ENCODE results near the gene HES5.

Gene HES5

DNA sequence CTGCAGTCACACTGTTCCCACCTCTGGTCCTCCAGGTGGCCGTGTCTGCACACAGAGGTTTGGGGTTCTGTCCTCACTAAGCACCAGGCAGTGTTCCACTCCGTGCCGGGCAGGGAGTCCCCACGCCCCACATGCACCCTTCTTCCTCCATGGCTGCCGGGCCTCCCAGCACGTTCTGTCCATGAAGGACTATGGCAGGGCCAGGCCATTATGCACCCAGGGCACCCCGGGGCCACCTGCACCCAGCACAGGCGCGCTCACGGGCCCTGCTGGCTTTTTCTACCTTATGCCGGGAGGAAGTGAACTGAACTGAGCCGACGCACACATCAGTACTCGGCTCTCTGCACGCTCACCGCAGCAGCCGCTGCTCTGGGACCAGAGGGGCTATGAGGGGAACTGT is 13.9 kb downstream of the HES5 start:
- H3K4me3 ChIP-seq (ENCODE audit: low read length), result no peak overlapping the region
- no peak overlapping the region for H3K9ac ChIP-seq (ENCODE audit: low read depth, low read length)
- H3K4me1 ChIP-seq (ENCODE audit: control insufficient read depth, insufficient read depth, low read length), result no peaks in the 10 kb centered on the region
- H3K4me2 ChIP-seq (ENCODE audit: low read length), result no peak overlapping the region
- no peaks in the 10 kb centered on the region for H3K27me3 ChIP-seq (ENCODE audit: control insufficient read depth, insufficient read depth, low read length)
- peaks cover 69% of the 10 kb centered on the region for H3K36me3 ChIP-seq (ENCODE audit: insufficient read depth, low read length)
- no peaks in the 10 kb centered on the region for H3K9me3 ChIP-seq (replicated peaks; ENCODE audit: low read length)

DNA sequence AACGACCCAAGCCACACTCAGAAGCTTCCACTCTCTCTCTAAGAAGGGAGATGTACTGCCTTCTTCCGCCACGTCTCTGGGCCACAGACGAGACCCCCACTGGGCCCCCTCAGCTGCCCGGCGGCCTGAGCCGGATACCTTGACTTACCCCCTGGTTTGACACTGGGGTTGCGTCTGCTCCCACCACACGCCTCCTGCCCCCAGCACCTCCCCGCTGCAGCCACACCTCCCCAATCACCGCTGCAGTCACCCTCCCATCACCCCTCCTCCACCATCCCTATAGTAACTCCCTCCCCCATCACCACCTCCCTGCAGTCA is 14.3 kb downstream of the HES5 start:
- Histone ChIP-seq H3K9ac (ENCODE audit: low read depth, low read length) (no peak overlapping the region), H3K4me3 (ENCODE audit: low read length) (no peak overlapping the region), H3K4me1 (ENCODE audit: control insufficient read depth, insufficient read depth, low read length) (no peaks in the 10 kb centered on the region), H3K9me3 (replicated peaks; ENCODE audit: low read length) (no peaks in the 10 kb centered on the region), H3K36me3 (ENCODE audit: insufficient read depth, low read length) (peaks cover 68% of the 10 kb centered on the region), H3K4me2 (ENCODE audit: low read length) (no peak overlapping the region), H3K27me3 (ENCODE audit: control insufficient read depth, insufficient read depth, low read length) (no peaks in the 10 kb centered on the region)

DNA sequence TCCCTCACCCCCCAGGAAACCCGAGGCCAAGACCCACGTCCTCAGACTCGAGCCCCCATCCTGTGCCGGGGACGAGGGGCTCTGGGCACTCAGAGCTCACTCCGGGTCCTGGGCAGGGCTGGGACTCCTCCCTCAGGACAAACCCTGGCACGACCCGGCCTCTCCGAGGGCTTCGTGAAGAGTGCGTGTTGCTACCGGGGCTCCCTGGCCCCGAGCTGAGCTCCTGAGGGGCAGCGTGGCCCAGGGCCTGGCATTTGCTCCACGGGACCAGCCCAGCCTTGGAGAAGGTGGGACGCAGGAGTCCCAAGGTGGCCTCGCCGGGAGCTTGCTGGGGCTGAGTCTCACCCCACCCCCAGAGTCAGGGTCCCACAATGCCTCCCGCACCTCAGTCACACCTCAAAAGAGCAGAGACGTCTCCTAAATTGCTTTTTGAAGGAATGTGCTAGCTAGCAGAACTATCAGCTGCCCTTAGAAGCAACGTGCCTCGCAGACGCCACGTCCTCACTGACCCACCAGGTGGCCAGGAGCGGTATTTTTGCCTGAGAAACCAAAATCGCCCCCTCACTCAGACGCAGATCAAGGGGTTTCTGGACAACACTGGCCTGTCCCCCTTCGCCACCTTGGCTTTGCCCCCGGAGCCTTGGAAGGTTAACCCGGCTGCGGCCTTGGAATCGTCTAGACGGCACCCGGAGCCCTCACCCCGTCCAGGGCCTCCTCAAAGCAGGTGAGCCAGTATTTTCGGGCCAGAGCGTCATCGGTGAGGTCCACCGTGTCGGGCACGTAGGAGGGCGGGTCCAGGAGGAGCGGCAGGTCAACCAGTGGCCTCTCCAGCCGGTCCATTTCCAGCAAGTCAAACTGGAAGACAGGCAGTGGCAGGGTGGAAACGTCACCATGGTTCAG is 14.9 kb downstream of the HES5 start:
- Histone ChIP-seq H3K27me3 (ENCODE audit: control insufficient read depth, insufficient read depth, low read length) (no peaks in the 10 kb centered on the region), H3K4me1 (ENCODE audit: control insufficient read depth, insufficient read depth, low read length) (no peaks in the 10 kb centered on the region), H3K4me3 (ENCODE audit: low read length) (no peak overlapping the region), H3K4me2 (ENCODE audit: low read length) (no peak overlapping the region), H3K9me3 (replicated peaks; ENCODE audit: low read length) (no peaks in the 10 kb centered on the region), H3K9ac (ENCODE audit: low read depth, low read length) (no peak overlapping the region), H3K36me3 (ENCODE audit: insufficient read depth, low read length) (peaks cover 65% of the 10 kb centered on the region)

DNA sequence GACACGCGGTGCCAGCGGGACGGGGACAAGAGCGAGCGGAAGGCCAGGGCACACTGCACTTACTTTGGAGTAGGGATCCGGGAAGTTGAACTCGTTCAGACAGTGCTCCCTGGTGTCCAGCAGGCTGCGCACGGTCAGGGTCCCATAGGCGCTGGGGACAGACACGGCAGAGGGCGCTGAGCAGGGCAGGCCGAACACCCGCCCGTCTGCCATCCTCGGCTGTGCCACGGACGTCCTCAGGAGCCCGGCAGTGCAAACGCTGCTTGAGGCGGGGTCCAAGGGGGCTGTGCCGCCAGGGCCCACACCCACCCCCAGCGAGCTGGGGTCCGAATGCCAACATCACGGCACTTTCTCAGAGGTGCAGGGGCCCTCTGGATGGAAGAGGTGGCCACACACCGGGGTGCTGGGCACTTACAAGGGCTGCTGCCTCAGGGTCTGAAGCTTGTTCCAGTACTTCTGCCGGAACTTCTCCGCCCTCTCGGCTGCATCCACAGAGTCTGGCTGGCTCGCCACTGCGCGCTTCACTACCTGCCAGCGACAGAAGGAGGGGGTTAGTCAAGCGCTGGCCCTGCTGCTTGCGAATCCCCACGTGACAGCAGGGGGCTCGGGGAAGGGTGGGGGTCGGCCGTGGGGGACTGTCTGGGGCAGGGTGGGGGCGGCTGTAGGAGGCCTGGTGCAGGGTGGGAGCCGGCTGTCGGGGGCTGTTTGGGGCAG is 16.0 kb downstream of the HES5 start:
- no peaks in the 10 kb centered on the region for H3K4me1 ChIP-seq (ENCODE audit: control insufficient read depth, insufficient read depth, low read length)
- H3K36me3 ChIP-seq (ENCODE audit: insufficient read depth, low read length), result peaks cover 66% of the 10 kb centered on the region
- H3K9ac ChIP-seq (ENCODE audit: low read depth, low read length), result no peak overlapping the region

GRCh38 chr1:2512862-2513421 is 17.1 kb downstream of the HES5 start:
- H3K27me3 ChIP-seq (ENCODE audit: control insufficient read depth, insufficient read depth, low read length), result no peaks in the 10 kb centered on the region
- H3K4me1 ChIP-seq (ENCODE audit: control insufficient read depth, insufficient read depth, low read length), result no peaks in the 10 kb centered on the region
- H3K4me2 ChIP-seq (ENCODE audit: low read length), result no peak overlapping the region
- H3K4me3 ChIP-seq (ENCODE audit: low read length), result no peak overlapping the region
- H3K9ac ChIP-seq (ENCODE audit: low read depth, low read length), result no peak overlapping the region
- no peaks in the 10 kb centered on the region for H3K9me3 ChIP-seq (replicated peaks; ENCODE audit: low read length)
- H3K36me3 ChIP-seq (ENCODE audit: insufficient read depth, low read length), result peaks cover 61% of the 10 kb centered on the region

More for the DNA sequence above, 16.0 kb downstream of the HES5 start:
- Histone ChIP-seq H3K4me3 (ENCODE audit: low read length) (no peak overlapping the region), H3K4me2 (ENCODE audit: low read length) (no peak overlapping the region), H3K27me3 (ENCODE audit: control insufficient read depth, insufficient read depth, low read length) (no peaks in the 10 kb centered on the region), H3K9me3 (replicated peaks; ENCODE audit: low read length) (no peaks in the 10 kb centered on the region)

DNA sequence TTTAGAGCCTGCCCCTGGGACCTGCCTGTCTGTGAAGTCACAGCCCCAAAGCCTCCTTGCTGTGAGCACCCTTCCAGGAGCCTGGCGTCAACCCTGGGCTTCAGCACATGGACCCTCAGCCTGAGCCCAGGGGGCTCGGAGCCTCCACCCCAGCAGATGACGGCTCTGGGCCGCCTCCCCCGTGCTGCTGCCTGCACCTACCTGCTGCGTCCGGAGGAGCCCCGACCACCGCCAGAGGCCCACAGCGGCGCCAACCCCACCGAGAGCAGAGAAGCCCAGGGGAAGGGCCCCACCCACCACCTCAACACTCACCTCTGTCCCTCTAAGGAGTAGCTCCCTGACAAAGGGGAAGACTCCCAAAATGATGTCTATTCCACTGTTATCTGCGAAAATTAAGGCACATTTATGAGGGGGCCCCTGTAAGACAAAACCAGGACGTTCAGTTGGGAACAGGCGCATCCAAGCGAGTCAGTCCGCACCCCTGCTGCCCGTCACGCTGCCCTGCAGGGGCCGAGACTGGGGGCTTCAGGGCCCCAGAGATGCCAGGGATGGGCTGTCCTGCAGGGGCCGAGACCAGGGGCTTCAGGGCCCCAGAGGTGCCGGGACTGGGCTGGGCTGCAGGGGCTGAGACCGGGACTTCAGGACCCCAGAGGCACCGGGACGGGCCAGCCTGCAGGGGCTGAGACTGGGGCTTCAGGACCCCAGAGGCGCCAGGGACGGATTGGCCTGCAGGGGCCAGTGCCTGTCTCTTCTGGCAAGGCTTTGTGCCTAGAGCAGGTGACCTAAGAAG is 19.5 kb downstream of the HES5 start:
- no peak overlapping the region for H3K4me3 ChIP-seq (ENCODE audit: low read length)
- H3K27me3 ChIP-seq (ENCODE audit: control insufficient read depth, insufficient read depth, low read length), result no peaks in the 10 kb centered on the region
- peaks cover 12% of the 10 kb centered on the region for H3K4me1 ChIP-seq (ENCODE audit: control insufficient read depth, insufficient read depth, low read length)
- no peak overlapping the region for H3K9ac ChIP-seq (ENCODE audit: low read depth, low read length)
- no peak overlapping the region for H3K4me2 ChIP-seq (ENCODE audit: low read length)
- peaks cover 48% of the 10 kb centered on the region for H3K36me3 ChIP-seq (ENCODE audit: insufficient read depth, low read length)
- no peaks in the 10 kb centered on the region for H3K9me3 ChIP-seq (replicated peaks; ENCODE audit: low read length)

DNA sequence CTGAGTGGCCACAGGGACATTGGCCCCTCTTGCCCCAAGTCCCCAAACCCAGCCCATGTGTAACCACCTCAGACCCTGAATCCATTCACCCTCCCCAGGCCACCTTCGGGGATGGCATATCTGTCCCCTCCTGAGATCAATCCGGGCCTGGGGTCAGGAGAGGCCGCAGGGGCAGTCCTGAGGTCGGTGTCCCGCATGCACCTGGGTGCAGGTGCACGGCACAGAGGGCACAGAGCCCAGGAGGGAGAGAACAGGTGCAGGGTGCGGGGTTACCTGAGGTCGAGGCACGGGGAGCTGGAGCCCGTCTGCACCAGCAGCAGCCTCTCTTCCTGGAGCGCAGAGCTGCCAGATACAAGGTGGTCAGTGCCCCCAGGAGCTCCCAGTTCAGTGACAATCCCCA is 20.5 kb downstream of the HES5 start:
- H3K36me3 ChIP-seq (ENCODE audit: insufficient read depth, low read length), result peaks cover 48% of the 10 kb centered on the region
- H3K4me2 ChIP-seq (ENCODE audit: low read length), result no peak overlapping the region
- H3K9ac ChIP-seq (ENCODE audit: low read depth, low read length), result no peak overlapping the region

GRCh38 chr1:2508751-2509150 is 21.3 kb downstream of the HES5 start:
- no peaks in the 10 kb centered on the region for H3K9me3 ChIP-seq (replicated peaks; ENCODE audit: low read length)
- H3K4me2 ChIP-seq (ENCODE audit: low read length), result no peak overlapping the region
- H3K9ac ChIP-seq (ENCODE audit: low read depth, low read length), result no peak overlapping the region
- peaks cover 42% of the 10 kb centered on the region for H3K36me3 ChIP-seq (ENCODE audit: insufficient read depth, low read length)
- H3K27me3 ChIP-seq (ENCODE audit: control insufficient read depth, insufficient read depth, low read length), result peaks cover 11% of the 10 kb centered on the region
- H3K4me3 ChIP-seq (ENCODE audit: low read length), result no peak overlapping the region
- peaks cover 21% of the 10 kb centered on the region for H3K4me1 ChIP-seq (ENCODE audit: control insufficient read depth, insufficient read depth, low read length)

More for the DNA sequence above, 20.5 kb downstream of the HES5 start:
- no peaks in the 10 kb centered on the region for H3K9me3 ChIP-seq (replicated peaks; ENCODE audit: low read length)
- no peak overlapping the region for H3K4me3 ChIP-seq (ENCODE audit: low read length)
- peaks cover 16% of the 10 kb centered on the region for H3K4me1 ChIP-seq (ENCODE audit: control insufficient read depth, insufficient read depth, low read length)
- peaks cover 3% of the 10 kb centered on the region for H3K27me3 ChIP-seq (ENCODE audit: control insufficient read depth, insufficient read depth, low read length)

GRCh38 chr1:2508180-2508579 is 21.9 kb downstream of the HES5 start:
- H3K36me3 ChIP-seq (ENCODE audit: insufficient read depth, low read length), result peaks cover 40% of the 10 kb centered on the region
- no peaks in the 10 kb centered on the region for H3K9me3 ChIP-seq (replicated peaks; ENCODE audit: low read length)
- H3K4me2 ChIP-seq (ENCODE audit: low read length), result no peak overlapping the region
- peaks cover 21% of the 10 kb centered on the region for H3K4me1 ChIP-seq (ENCODE audit: control insufficient read depth, insufficient read depth, low read length)
- peaks cover 11% of the 10 kb centered on the region for H3K27me3 ChIP-seq (ENCODE audit: control insufficient read depth, insufficient read depth, low read length)
- no peak overlapping the region for H3K9ac ChIP-seq (ENCODE audit: low read depth, low read length)
- H3K4me3 ChIP-seq (ENCODE audit: low read length), result no peak overlapping the region

DNA sequence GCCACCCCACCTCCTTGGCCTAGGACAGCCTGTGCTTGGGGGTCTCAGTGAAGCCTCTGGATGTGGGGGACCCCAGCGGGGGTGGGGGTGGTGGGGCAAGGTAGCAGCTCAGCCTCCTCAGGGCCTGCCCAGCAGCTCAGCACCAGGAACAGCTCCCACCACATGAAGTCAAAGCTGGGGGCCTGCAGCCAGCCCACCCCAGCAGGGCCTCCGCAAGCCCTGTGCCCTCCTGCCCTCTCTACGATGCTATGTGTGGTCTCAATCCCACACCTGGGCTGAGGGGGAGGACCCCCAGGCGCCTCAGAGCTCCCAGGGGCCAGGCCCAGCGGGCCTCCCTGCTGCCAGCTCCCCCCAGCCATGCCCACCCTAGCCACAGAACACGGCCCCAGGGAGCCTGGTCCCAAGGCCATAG is 22.3 kb downstream of the HES5 start:
- peaks cover 21% of the 10 kb centered on the region for H3K4me1 ChIP-seq (ENCODE audit: control insufficient read depth, insufficient read depth, low read length)
- H3K4me2 ChIP-seq (ENCODE audit: low read length), result no peak overlapping the region
- H3K4me3 ChIP-seq (ENCODE audit: low read length), result no peak overlapping the region
- H3K9ac ChIP-seq (ENCODE audit: low read depth, low read length), result no peak overlapping the region
- H3K9me3 ChIP-seq (replicated peaks; ENCODE audit: low read length), result no peaks in the 10 kb centered on the region
- H3K36me3 ChIP-seq (ENCODE audit: insufficient read depth, low read length), result peaks cover 40% of the 10 kb centered on the region
- peaks cover 11% of the 10 kb centered on the region for H3K27me3 ChIP-seq (ENCODE audit: control insufficient read depth, insufficient read depth, low read length)

DNA sequence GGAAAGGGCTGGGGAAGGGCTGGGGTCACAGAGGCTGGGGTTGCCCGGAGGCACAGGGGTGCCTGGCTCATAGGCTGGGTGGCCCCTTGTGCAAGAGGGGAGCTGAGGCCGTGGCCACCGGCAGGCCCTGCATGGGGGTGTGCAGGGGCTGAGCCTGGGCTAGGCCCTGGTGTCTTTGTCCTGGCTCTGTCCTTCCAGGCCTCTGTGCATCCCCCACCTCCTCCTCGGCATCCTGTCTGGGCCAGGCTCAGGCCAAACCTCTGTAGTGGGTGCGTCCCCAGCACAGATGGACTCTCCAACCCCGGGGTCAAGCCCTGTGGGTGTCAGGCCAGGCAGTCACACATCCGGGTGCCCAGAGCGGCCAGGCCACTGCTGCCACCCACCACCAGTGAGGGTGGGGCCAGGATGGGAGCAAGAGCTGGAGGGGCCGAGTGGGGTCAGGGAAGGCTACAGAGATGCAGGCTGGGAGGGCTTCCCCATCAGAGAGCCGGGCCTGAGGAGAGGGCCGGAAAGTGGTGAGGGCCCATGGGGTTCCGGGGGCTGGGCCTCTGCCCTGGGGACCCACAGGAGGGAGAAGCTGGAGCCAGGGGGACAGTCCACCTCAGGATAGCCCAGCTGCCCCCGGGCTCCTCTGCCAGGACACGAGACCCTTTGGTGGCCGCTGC is 23.0 kb downstream of the HES5 start:
- H3K27me3 ChIP-seq (ENCODE audit: control insufficient read depth, insufficient read depth, low read length), result peaks cover 11% of the 10 kb centered on the region
- H3K36me3 ChIP-seq (ENCODE audit: insufficient read depth, low read length), result peaks cover 36% of the 10 kb centered on the region
- H3K4me1 ChIP-seq (ENCODE audit: control insufficient read depth, insufficient read depth, low read length), result peaks cover 21% of the 10 kb centered on the region
- H3K4me2 ChIP-seq (ENCODE audit: low read length), result no peak overlapping the region
- no peaks in the 10 kb centered on the region for H3K9me3 ChIP-seq (replicated peaks; ENCODE audit: low read length)
- no peak overlapping the region for H3K4me3 ChIP-seq (ENCODE audit: low read length)
- H3K9ac ChIP-seq (ENCODE audit: low read depth, low read length), result no peak overlapping the region
